Stimulated activated CD8-positive, alpha-beta memory T cell treated with anti-CD3 and anti-CD28 coated beads, Interleukin-15, amount 100 ng/mL, for 1 hour (primary cell): ENCODE results near the gene TANGO6.
"Not testable (repeated sequence)": the region's sequence is repeated elsewhere in the genome, so short reads cannot be mapped to it uniquely, and the experiment has no call there.

Experiments
- DNase-seq: peaks from one replicate; pipeline ENCODE4 v3.0.0-alpha.2; 2020; ENCODE audit warnings: low read depth

The TANGO6 gene

GRCh38 chr16:69119536-69119935, 276.2 kb downstream of the TANGO6 start:
- DNase-seq = no peak

- DNase-seq = no peak
Observed at GRCh38 chr16:69120096-69120664, 276.8 kb downstream of the TANGO6 start.

GRCh38 chr16:69123910-69124309, 280.6 kb downstream of the TANGO6 start:
- peak; percentile 55 for DNase-seq

GRCh38 chr16:69124406-69124805, 281.1 kb downstream of the TANGO6 start:
- not testable (repeated sequence) for DNase-seq

- DNase-seq = not testable (repeated sequence)
Observed at GRCh38 chr16:69124961-69125360, 281.6 kb downstream of the TANGO6 start.

- DNase-seq = no peak
Observed at GRCh38 chr16:69126221-69126620, 282.9 kb downstream of the TANGO6 start.

GRCh38 chr16:69126801-69127200, 283.5 kb downstream of the TANGO6 start:
- not testable (repeated sequence) for DNase-seq

- DNase-seq = no peak
Observed at GRCh38 chr16:69127966-69128510, 284.7 kb downstream of the TANGO6 start.

GRCh38 chr16:69130461-69130860, 287.1 kb downstream of the TANGO6 start:
- no peak for DNase-seq

- DNase-seq = no peak
Observed at GRCh38 chr16:69131167-69131838, 288.0 kb downstream of the TANGO6 start.

GRCh38 chr16:69131839-69132423, 288.6 kb downstream of the TANGO6 start:
- peak; percentile 36 for DNase-seq

- DNase-seq = peak; percentile 67
Observed at GRCh38 chr16:69132424-69133252, 289.3 kb downstream of the TANGO6 start, which contains the start of the genes CHTF8 and UTP4. CHTF8 (minus strand) TSS chr16:69132588; CDS start chr16:69121458, 11,130 bp downstream. UTP4 (plus strand) TSS chr16:69132649; CDS start chr16:69133460, 811 bp downstream.

- DNase-seq = no peak
Observed at GRCh38 chr16:69133373-69133954, 290.1 kb downstream of the TANGO6 start.
